ENCODE results near the gene KIF5C.

KIF5C gene

GRCh38 chr2:148936857-148937450 lies 61.9 kb downstream of the KIF5C start:
- Histone ChIP-seq H3K36me3 (ENCODE audit: control insufficient read depth in 2 of 2, insufficient read depth in 1 of 2, low read length in 2 of 2) (peaks cover 0 to 59% of the 10 kb centered on the region in 2 experiments; a peak in 2 of 3 replicates), H3K27ac (ENCODE audit: extremely low read depth, low read depth, low read length) (no peak overlapping the region), H3K4me3 (ENCODE audit: low read depth, low read length) (no peak overlapping the region), H3K9me3 (ENCODE audit: control insufficient read depth, insufficient read depth, low read depth, low read length) (no peaks in the 10 kb centered on the region), H3K4me1 (ENCODE audit: control insufficient read depth, insufficient read depth, low read length) (no peaks in the 10 kb centered on the region)
- ChIA-PET POLR2A (no interaction called here), CTCF (interaction anchor here (0.6 to 1.3 kb wide), 4 partner anchors 9 to 540 kb away, joined by 3 to 4 read pairs (median 4); no protein-coding TSS in a partner anchor)
- TF ChIP-seq ZBTB48 (tag by site-specific recombination; IDR thresholded peaks at IDR 0.05) (no peak), MZF1 (tag by site-specific recombination; IDR thresholded peaks at IDR 0.05; ENCODE audit: borderline replicate concordance) (peak; percentile 40; the same call in 1 of the 2 replicates)
- TF ChIP-seq, protein P1, sequence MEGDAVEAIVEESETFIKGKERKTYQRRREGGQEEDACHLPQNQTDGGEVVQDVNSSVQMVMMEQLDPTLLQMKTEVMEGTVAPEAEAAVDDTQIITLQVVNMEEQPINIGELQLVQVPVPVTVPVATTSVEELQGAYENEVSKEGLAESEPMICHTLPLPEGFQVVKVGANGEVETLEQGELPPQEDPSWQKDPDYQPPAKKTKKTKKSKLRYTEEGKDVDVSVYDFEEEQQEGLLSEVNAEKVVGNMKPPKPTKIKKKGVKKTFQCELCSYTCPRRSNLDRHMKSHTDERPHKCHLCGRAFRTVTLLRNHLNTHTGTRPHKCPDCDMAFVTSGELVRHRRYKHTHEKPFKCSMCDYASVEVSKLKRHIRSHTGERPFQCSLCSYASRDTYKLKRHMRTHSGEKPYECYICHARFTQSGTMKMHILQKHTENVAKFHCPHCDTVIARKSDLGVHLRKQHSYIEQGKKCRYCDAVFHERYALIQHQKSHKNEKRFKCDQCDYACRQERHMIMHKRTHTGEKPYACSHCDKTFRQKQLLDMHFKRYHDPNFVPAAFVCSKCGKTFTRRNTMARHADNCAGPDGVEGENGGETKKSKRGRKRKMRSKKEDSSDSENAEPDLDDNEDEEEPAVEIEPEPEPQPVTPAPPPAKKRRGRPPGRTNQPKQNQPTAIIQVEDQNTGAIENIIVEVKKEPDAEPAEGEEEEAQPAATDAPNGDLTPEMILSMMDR (tag by site-specific recombination; IDR thresholded peaks at IDR 0.05) = 0 out of 2 replicates have a peak, but pooled peaks have one; percentile 42

DNA sequence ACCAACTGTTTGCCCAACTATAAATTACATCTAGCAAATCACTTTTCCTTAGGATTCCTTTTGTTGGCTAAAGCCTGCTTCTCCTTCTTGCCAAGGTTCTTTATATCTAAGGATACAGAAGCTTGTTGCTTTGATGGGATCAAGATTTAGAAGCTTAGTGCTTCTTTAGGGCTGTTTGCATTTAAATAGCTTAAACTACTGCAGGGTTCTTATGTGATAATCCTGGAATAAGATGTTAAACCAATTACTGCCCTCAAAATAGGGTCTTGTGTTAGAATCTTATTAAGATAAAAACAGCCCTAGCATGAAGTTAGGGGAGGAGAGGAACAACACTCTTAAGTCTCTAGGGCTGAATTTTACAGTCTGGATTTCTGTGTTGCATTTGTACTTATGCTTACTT lies 64.2 kb downstream of the KIF5C start:
- CTCF ChIA-PET = no interaction called here
- POLR2A ChIA-PET = no interaction called here

DNA sequence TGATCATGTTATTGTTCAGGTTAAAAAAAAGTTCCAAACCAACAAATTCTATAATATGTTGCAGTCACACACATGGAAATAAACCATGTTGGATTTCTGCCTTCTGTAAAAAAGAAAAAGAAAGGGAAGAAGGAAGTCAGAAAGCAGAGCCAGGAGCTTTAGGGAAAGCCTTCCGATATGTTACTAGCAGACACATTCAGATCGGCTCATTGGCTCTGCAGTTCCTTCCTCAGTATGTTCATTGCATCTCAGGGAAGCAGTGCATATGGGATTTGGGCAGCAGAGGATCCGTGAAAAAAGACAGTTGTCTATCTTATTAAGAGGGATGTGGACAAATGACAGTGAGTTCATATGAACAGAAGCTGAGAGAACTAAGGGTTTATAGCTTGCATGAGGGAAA lies 68.1 kb downstream of the KIF5C start:
- no peak overlapping the region for H3K4me3 ChIP-seq (ENCODE audit: low read depth, low read length)
- peaks cover 0 to 53% of the 10 kb centered on the region in 2 experiments; a peak in 1 of 3 replicates for H3K36me3 ChIP-seq (ENCODE audit: control insufficient read depth in 2 of 2, insufficient read depth in 1 of 2, low read length in 2 of 2)
- POLR2A ChIA-PET = no interaction called here
- CTCF ChIA-PET = no interaction called here
- H3K27ac ChIP-seq (ENCODE audit: extremely low read depth, low read depth, low read length) = no peak overlapping the region
- no peak for TF ChIP-seq ZNF140 (tag by site-specific recombination; IDR thresholded peaks at IDR 0.05)
- TF ChIP-seq, protein P2, sequence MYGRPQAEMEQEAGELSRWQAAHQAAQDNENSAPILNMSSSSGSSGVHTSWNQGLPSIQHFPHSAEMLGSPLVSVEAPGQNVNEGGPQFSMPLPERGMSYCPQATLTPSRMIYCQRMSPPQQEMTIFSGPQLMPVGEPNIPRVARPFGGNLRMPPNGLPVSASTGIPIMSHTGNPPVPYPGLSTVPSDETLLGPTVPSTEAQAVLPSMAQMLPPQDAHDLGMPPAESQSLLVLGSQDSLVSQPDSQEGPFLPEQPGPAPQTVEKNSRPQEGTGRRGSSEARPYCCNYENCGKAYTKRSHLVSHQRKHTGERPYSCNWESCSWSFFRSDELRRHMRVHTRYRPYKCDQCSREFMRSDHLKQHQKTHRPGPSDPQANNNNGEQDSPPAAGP (tag by site-specific recombination; IDR thresholded peaks at IDR 0.05) = no peak
- TF ChIP-seq ZBTB7A (tag by site-specific recombination; IDR thresholded peaks at IDR 0.05; ENCODE audit: low read depth) = no peak
- no peak for TF ChIP-seq ZNF558 (tag by site-specific recombination; IDR thresholded peaks at IDR 0.05)
- no peaks in the 10 kb centered on the region for H3K9me3 ChIP-seq (ENCODE audit: control insufficient read depth, insufficient read depth, low read depth, low read length)
- no peaks in the 10 kb centered on the region for H3K4me1 ChIP-seq (ENCODE audit: control insufficient read depth, insufficient read depth, low read length)

More for the DNA sequence above, 64.2 kb downstream of the KIF5C start:
- H3K27ac ChIP-seq (ENCODE audit: extremely low read depth, low read depth, low read length) = no peak overlapping the region
- no peak overlapping the region for H3K4me3 ChIP-seq (ENCODE audit: low read depth, low read length)
- no peaks in the 10 kb centered on the region for H3K9me3 ChIP-seq (ENCODE audit: control insufficient read depth, insufficient read depth, low read depth, low read length)
- H3K4me1 ChIP-seq (ENCODE audit: control insufficient read depth, insufficient read depth, low read length) = no peaks in the 10 kb centered on the region
- H3K36me3 ChIP-seq (ENCODE audit: control insufficient read depth in 2 of 2, insufficient read depth in 1 of 2, low read length in 2 of 2) = peaks cover 0 to 58% of the 10 kb centered on the region in 2 experiments; a peak in 2 of 3 replicates
- no peak for TF ChIP-seq ZNF324 (tag by site-specific recombination; IDR thresholded peaks at IDR 0.05)
- no peak for TF ChIP-seq TCF7L2 (IDR thresholded peaks at IDR 0.05; ENCODE audit: borderline replicate concordance, low read depth, low read length)
- TF ChIP-seq ZNF174 (tag by site-specific recombination; IDR thresholded peaks at IDR 0.05) = no peak
- TF ChIP-seq ZNF600 (tag by site-specific recombination; IDR thresholded peaks at IDR 0.05) = no peak
- no peak for TF ChIP-seq ZNF654 (tag by site-specific recombination; IDR thresholded peaks at IDR 0.05; ENCODE audit: low read depth)
- no peak for TF ChIP-seq ZNF501 (tag by site-specific recombination; IDR thresholded peaks at IDR 0.05)
- no peak for TF ChIP-seq ELK4 (IDR thresholded peaks at IDR 0.05; ENCODE audit: borderline replicate concordance, low read depth, low read length)
- TF ChIP-seq KLF9 (tag by site-specific recombination; IDR thresholded peaks at IDR 0.05; ENCODE audit: low read depth) = no peak
- no peak for TF ChIP-seq KLF10 (tag by site-specific recombination; IDR thresholded peaks at IDR 0.05)
- TF ChIP-seq, protein P3, sequence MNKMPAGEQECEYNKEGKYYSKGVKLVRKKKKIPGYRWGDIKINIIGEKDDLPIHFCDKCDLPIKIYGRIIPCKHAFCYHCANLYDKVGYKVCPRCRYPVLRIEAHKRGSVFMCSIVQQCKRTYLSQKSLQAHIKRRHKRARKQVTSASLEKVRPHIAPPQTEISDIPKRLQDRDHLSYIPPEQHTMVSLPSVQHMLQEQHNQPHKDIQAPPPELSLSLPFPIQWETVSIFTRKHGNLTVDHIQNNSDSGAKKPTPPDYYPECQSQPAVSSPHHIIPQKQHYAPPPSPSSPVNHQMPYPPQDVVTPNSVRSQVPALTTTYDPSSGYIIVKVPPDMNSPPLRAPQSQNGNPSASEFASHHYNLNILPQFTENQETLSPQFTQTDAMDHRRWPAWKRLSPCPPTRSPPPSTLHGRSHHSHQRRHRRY (tag by site-specific recombination; IDR thresholded peaks at IDR 0.05) = no peak
